ENCODE results near the gene CPSF4.
A peak's percentile ranks its signal among the peaks of the same experiment; 100 is the strongest.
"Not testable (repeated sequence)": the region's sequence is repeated elsewhere in the genome, so short reads cannot be mapped to it uniquely, and the experiment has no call there.

Gene CPSF4

DNA sequence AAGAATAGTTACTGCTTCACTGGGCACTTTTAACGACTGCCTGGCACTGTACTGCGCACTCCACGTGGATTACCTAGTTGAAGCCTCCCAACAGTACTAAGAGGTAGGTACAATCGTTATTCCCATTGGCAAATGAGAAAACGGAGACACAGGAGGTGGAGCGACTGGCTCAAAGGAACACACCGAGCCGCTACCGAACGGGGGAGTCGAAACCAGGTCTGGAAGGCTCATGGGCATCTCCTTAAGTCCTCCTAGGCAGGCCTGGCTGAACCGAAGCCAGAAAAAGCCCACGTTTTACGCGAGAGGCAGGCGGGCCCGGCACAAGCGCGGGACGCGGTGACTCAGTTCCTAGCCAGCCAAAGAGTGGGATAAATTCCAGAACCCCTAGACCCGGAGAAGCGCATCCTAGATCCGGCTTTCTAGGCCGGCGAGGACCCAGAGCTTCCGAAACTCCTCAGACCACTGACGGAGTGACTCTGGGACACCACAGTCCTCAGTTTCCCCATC is 30.8 kb upstream of the CPSF4 start:
- FAIRE-seq (no peak), DNase-seq (ENCODE audit: insufficient read length, low spot score) (no peak)

DNA sequence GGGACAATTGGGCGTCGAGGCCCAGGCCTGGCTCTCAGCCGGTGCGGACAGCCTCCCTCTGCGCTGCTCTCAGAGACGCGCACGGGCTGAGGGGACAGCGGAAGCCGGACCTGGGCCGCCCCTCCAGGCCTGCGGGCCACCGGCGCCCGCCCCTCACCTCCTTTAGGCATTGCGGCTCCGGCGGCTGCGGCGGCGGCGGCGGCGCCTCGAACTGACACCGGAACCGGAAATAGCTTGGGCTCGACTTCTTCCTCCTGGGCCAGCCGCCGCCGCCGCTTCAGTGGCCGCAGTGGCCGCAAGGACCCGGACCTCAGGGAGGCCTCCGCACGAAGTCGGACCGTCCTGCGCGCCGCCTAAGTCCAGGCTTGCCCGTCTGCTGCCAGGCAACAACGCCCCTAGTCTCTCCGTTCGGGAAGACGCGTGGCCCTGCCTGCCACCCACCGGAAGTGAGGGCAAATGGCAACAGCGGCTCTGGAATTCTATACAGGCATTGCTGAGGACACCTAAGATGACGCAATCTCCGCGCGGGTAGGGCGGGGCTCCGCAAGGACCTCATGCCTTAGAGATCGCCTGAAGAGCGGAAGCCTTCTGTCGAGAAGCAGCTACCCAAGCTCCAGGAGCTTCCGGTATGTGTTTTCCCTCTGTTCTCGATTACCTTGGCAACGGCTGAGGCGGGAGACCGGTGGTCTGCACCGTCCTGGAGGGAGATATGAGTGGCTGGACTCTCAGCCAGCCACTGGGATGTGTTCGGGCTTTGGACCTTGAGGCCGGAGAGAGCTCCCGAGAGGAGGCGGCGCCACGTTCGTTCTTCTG is 30.2 kb upstream of the CPSF4 start, which contains the start of the genes BUD31 and PDAP1:
BUD31 (plus strand) TSS at position 591 of the 813 bp plus-strand sequence. CDS start 2,124 bp downstream, outside the sequence.
PDAP1 (minus strand) TSS at position 219 of the 813 bp plus-strand sequence; CDS start at position 170, 49 bp downstream.
- DNase-seq (ENCODE audit: insufficient read length, low spot score): peak; percentile 90
- peak; percentile 90 for FAIRE-seq

DNA sequence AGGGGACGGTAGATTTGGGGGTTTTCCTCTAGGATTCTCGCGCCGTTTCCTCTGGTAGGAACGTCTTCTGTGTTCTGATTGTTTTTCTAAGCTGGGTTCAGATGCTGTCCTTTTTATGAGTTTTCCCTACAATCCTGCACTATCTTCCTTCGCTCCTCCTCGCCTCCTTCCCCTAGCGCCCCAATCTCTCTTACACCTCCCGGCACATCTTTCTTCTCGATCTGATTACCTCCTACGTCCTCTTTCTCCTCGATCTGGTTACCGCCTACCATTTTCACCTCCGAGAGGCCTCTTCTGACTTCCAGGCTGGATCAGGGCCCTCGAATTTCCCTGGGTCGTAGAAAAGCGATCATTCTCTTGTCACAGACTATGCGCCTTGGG is 29.6 kb upstream of the CPSF4 start:
- FAIRE-seq (peak; percentile 40), DNase-seq (ENCODE audit: insufficient read length, low spot score) (no peak)

DNA sequence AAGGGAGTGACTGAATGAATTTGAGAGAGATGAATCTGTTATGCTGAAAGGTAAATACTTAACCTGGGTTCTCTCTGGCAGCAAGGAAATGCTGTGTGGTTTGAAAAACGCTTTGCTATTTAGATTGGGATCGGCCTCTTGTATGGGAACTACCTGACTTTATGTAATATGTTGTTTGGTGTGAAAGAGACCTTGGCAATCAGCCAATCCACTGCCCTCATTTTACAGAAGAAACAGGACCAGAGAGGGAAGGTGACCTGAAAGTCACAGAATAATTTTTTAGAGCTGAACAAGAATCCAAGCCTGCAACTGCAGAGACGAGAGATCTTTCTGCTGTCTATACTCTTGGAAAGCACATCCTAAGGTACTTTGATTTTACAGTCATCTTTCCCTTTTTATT is 28.9 kb upstream of the CPSF4 start:
- no peak for FAIRE-seq
- no peak for DNase-seq (ENCODE audit: insufficient read length, low spot score)

DNA sequence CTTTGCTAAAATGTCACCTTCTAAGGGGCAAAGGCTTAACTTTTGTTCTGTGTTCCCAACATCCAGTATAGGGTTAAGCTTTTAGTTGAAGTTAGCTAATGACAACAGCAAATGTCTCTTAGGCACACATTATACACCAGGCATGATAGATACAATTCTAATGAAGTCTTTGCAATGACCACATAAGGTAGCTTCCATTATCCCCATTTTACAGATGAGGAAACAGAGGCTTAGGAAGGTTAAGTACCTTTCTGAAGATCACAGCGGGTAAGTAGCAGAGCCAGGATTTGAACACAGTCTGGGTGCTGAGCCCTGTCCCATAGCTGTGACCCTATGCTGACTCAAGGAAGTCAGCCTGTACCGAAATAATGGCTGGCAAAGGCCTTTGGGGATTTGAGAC is 28.1 kb upstream of the CPSF4 start:
- DNase-seq (ENCODE audit: insufficient read length, low spot score) (no peak), FAIRE-seq (no peak)

DNA sequence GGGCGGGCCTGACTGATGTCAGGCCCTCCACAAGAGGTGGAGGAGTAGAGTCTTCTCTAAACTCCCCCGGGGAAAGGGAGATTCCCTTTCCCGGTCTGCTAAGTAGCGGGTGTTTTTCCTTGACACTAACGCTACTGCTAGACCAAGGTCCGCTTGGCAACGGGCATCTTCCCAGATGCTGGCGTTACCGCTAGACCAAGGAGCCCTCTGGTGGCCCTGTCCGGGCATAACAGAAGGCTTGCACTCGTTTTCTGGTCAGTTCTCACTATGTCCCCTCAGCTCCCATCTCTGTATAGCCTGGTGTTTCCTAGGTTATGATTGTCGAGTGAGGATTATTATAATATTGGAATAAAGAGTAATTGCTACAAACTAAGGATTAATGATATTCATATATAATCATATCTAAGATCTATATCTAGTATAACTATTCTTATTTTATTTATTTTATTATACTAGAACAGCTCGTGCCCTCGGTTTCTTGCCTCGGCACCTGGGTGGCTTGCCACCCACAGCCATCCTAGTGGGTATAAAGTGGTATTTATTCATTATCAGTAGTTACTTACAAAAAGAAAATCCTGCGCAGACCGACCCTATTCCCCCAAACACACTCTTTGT is 23.1 kb upstream of the CPSF4 start:
- FAIRE-seq; DNase-seq (ENCODE audit: insufficient read length, low spot score): not testable (repeated sequence)

DNA sequence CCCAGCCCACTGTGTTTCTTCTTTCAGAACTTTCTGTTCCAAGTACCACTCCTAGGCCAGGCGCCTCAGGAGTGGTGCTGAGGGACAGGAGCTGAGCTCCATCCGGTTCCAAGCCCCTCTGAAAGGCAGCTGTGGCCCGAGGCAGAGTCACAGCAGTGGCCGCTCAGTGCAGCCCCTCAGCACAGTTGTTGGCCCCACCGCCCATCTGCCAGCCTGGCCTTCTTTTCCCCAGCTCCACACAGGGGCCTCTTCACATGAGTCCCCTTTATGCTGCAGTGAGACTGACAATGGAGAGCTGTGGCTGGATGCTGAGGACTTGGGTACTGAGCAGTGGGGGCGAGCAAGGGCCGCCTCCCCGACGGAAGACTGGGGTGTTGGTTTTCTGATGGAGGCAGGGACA is 20.5 kb upstream of the CPSF4 start:
- no peak for FAIRE-seq
- DNase-seq (ENCODE audit: insufficient read length, low spot score): no peak

DNA sequence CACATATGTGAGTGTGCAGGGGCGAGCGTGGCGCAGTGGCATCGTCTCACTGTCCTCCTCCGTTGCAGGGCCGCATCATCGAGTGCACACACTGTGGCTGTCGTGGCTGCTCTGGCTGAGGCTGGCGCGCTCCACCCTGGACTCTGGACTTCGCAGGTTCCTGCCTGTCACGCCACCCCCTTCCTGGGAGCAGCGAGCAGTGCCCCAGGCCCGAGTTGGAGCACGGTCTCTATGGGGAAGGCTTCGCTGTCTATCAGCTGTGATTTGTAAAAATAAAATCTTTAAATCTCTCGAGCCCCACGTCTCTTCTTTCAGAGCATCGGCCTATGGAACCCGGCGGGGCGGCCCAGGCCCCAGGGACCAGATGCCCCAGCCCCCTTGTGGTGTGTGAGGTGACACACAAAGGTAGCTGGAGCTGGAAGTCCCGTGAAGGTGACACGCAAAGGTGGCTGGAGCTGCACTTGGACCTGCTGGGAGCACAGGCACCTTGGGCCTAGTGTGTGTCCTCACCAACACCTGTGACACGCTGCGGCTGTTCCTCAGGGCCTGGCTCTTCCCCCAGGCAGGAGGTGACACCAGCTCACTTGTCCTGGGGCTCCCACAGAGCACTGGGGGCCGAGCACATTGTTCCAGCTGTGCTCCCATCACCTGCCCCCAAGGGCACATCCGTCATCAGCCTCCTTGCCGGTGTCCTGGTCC is 19.3 kb upstream of the CPSF4 start:
- FAIRE-seq: no peak
- DNase-seq (ENCODE audit: insufficient read length, low spot score): no peak

DNA sequence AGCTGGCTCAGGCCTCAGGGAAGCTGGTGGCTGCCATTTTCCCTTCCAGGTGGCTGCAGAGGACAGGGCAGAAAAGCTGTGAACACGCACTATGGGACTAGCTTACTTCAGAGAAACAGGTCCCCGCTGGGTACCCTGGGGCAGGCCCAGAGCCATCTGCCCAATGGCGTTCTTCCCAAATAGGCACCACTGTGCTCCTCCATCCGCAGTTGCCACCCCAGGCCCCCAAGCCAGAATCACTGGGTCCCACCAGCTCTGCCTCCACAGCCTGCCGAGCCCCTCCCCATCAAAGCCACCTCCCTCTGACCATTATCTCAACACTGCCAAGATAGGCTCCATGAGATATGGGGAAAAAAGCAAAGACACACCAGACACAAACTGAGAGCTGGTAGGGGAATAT is 18.5 kb upstream of the CPSF4 start:
- FAIRE-seq (no peak), DNase-seq (ENCODE audit: insufficient read length, low spot score) (no peak)

DNA sequence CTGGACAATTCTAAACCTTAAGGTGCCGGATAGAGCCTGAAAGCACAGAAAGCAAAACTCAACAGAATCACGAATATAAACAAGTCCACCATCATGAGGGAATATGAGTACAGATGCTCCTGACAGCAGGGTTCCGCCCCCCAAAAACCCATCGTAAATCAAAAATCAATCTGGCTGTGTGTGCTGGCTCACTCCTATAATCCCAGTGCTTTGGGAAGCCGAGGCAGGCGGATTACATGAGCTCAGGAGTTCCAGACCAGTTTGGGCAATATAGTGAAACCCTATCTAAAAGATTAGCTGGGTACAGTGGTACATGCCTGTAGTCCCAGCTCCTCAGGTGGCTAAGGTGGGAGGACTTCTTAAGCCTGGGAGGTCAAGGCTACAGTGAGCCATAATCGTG is 17.8 kb upstream of the CPSF4 start:
- no peak for FAIRE-seq
- no peak for DNase-seq (ENCODE audit: insufficient read length, low spot score)

DNA sequence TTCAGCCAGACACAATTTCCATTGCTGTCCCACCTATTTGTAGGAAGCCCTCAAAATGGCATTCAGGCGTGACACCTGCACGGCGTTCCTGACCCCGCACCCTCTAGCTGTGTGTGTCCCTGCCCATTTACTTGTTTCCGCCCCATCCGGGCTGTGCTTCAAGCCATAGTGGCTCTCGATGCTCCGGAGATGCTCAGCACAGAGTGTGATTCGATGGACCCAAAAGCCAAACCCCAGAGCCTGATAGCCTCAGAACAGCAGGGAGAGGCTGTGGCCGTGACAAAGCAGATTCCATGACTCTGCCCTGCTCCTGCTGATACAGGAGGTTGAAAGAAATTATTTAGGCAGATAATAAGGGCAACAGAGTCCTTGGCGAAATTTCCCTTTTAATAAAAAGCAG is 16.6 kb upstream of the CPSF4 start:
- no peak for FAIRE-seq
- DNase-seq (ENCODE audit: insufficient read length, low spot score): no peak

DNA sequence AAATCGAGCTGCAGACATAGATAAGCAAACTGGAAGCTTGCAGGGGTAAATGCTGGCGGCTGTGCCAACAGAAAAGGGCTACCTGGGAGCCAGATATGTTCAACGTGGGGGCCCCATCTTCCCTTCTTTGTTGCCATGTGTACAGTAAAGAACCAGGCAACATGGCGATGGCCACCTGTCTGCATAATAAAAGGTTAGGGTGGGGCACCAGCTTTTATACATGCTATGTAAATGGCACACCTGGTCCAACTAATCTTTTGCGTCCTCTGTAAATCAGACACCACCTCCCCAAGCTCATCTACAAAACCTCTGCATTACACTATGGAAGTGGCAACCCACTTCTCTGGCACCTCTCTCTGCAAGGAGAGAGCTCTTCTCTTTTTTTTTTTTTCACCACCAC is 16.1 kb upstream of the CPSF4 start:
- FAIRE-seq (no peak), DNase-seq (ENCODE audit: insufficient read length, low spot score) (no peak)

DNA sequence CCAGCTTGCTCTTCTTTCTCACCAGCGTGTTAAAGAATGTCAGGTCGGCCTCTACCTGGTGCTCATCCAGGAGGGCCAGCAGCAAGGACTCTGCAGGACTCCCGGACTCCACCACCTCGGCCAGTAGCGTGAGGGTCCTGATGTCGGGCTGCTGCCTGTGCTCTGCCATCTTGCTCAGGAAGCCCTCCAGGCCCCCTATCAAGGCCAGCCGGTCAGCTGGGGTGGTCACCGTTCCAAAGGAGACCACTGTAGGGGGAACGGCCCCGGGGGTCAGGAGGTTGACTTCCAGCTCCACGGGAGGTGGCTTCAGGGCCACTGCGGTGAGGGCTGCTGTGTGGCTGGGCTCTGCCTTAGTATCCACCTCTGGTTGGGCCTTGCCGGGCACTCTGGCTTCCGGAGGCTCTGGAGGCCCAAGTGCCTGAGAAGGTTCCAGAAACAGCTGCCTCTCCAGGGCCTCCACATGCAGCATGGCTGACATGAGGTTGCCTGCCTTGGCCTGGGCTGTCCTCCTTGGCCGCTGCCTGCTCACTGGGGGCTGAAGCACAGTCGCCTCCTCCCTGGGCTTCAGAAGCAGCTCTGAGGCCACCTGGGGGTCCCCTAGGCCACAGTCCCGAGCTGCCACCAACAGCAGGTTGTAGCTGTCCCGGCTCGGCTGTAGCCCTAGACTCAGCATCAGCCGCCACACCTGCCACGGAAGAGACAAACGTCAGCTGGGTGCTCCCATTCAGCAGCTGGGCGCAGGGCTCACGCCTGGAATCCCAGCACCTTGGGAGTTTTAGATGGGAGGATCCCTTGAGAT is 13.6 kb upstream of the CPSF4 start:
- FAIRE-seq (no peak), DNase-seq (ENCODE audit: insufficient read length, low spot score) (no peak)

DNA sequence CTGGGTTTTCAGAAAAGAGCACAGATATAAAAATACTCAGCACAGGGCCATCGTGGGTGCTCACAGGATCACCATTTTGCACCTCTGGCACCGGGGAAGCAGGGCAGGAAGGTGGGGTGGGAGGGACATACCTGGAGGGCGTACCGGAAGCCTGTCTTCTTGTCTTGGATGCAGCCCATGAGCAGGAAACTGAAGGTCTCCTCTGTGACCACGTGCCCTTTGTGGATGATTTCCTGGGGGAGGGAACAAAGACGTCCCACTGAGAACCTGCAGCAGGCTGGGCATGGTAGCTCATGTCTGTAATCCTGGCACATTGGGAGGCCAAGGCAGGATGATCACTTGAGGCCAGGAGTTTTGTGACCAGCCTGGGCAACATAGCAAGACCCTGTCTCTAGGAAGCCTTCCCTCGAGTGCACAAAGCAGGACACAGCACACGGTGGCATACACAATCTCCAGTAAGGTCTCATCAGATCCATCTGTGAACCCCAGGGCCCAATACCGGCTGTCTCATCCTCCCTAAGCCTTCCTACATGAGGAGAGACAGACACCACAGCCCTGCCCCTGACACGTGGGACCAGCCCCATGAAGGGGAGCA is 9.7 kb upstream of the CPSF4 start:
- DNase-seq (ENCODE audit: insufficient read length, low spot score) (no peak), FAIRE-seq (no peak)

DNA sequence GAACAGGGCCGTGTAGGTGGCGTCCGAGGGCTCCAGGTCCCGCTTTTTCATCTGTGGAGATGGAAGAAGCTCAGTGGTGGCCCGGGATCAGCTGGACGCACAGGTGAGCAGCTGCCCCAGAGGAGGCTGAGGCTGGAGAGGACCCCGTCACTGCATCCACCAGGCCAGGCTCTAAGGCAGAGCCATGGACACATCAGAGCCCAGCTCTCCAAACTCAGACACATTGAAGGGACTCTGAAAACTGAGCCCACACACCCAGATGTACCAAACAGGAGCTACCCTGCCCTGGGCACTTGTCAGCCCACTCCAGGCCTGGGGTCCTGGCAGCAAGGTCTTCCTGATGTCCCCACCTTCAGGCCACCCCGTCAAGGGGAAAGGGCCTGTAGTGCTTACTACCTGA is 9.0 kb upstream of the CPSF4 start:
- no peak for DNase-seq (ENCODE audit: insufficient read length, low spot score)
- FAIRE-seq: no peak

DNA sequence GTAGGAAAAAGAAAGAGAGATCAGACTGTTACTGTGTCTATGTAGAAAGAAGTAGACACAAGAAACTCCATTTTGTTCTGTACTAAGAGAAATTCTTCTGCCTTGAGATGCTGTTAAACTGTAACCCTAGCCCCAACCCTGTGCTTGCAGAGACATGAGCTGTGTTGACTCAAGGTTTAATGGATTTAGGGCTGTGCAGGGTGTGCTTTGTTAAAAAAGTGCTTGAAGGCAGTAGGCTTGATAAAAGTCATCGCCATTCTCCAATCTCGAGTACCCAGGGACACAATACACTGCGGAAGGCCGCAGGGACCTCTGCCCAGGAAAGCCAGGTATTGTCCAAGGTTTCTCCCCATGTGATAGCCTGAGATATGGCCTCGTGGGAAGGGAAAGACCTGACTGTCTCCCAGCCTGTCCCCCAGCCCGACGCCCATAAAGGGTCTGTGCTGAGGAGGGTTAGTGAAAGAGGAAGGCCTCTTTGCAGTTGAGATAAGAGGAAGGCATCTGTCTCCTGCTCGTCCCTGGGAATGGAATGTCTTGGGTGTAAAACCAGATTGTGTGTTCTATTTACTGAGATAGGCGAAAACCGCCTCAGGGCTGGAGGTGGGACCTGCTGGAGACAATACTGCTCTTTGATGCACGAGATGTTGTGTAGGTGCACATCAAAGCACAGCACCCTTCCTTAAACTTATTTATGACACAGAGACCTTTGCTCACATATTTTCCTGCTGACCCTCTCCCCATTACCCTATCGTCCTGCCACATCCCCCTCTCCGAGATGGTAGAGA is 6.8 kb upstream of the CPSF4 start:
- DNase-seq (ENCODE audit: insufficient read length, low spot score); FAIRE-seq: not testable (repeated sequence)

DNA sequence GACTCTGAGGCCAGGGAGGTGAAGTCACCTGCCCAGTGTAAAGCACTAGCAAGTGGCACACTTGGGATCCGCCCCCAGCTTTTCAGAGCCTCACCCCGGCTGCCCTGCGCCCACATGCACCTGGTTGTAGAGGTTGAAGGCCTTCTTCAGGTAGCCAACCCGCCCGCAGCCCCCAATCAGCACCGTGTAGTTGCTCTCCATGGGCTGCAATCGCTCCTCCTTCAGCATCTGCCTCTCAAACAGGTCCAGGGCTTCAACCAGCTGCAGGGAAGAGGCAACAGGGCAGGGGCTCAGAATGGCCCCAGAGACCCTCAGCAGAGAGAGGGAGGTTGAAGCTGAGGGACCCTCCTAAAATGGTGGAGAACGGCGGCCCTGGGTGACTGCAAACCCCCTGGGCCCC is 5.6 kb upstream of the CPSF4 start:
- FAIRE-seq (no peak), DNase-seq (ENCODE audit: insufficient read length, low spot score) (no peak)

DNA sequence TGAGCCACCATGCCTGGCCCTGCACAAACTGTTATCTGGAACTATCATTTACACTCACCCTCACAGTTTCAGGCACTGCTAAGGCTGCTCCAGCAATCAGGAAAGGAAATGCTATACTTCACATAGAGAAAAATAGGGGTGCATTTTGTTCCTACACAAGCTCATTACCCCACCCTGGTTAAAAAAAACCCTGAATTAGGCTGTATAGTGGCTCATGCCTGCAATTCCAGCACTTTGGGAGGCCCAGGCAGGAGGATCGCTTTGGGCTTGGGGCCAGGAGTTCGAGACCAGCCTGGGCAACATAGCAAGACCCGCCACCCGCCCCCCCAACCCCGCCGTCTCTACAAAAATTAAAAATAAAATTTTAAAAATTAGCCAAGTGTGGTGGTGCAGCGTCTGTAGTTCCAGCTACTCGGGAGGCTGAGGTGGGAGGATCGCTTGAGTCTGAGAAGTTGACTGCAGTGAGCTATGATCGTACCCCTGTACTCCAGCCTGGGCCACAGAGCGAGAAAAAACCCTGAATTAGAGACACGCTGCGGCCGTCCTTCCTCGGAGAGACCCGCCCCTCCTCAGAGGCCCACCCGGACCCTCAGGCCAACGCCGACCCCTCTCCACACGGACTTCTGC is 684 bp upstream of the CPSF4 start:
- FAIRE-seq (peak; percentile 39), DNase-seq (ENCODE audit: insufficient read length, low spot score) (no peak)

DNA sequence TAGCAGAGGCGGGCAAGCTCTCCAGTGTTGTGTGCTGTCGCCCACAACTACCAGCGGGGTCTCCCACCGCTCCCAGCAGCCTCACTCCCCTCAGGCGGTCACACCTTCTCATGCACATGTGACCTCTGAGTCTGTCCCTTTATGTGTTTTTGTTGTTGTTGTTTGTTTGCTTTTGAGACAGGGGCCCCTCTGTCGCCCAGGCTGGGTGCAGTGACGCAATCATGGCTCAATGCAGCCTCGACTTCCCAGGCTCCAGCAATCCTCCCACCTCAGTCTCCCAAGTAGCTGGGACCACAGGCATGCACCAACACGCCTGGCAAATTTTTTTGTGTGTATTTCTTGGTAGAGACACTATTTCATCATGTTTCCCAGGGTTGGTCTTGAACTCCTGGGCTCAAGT is 1.5 kb downstream of the CPSF4 start:
- no peak for DNase-seq (ENCODE audit: insufficient read length, low spot score)
- no peak for FAIRE-seq
